Stimulated activated naive CD4-positive, alpha-beta T cell treated with Interleukin-2 at 50 U/mL for 16 hours (primary cell): ENCODE results near the gene EIPR1.

Experiments used
- DNase-seq: peaks from one replicate; lab custom pipeline; 2025; lab: John Stamatoyannopoulos, UW

EIPR1 gene

GRCh38 chr2:3267869-3268704, 109.5 kb downstream of the EIPR1 start:
- DNase-seq: no peak

- DNase-seq: no peak
These were observed 110.4 kb downstream of the EIPR1 start for GRCh38 chr2:3266925-3267867.

- no peak for DNase-seq
These were observed 111.4 kb downstream of the EIPR1 start for GRCh38 chr2:3265981-3266924.

GRCh38 chr2:3265471-3265870, 112.1 kb downstream of the EIPR1 start:
- DNase-seq: no peak

GRCh38 chr2:3264010-3264744, 113.4 kb downstream of the EIPR1 start:
- no peak for DNase-seq

GRCh38 chr2:3263487-3263886, 114.1 kb downstream of the EIPR1 start:
- DNase-seq: no peak

GRCh38 chr2:3262437-3263388, 114.9 kb downstream of the EIPR1 start:
- DNase-seq: no peak

GRCh38 chr2:3261511-3261910, 116.1 kb downstream of the EIPR1 start:
- DNase-seq: no peak

GRCh38 chr2:3260959-3261358, 116.7 kb downstream of the EIPR1 start:
- no peak for DNase-seq

GRCh38 chr2:3257826-3258225, 119.8 kb downstream of the EIPR1 start:
- DNase-seq: no peak

GRCh38 chr2:3257166-3257565, 120.5 kb downstream of the EIPR1 start:
- DNase-seq: no peak

GRCh38 chr2:3256605-3257004, 121.0 kb downstream of the EIPR1 start:
- no peak for DNase-seq

- no peak for DNase-seq
These were observed 121.5 kb downstream of the EIPR1 start for GRCh38 chr2:3256157-3256556.

- DNase-seq: no peak
These were observed 123.1 kb downstream of the EIPR1 start for GRCh38 chr2:3254442-3254941.

- DNase-seq: no peak
These were observed 123.6 kb downstream of the EIPR1 start for GRCh38 chr2:3253913-3254441.

- DNase-seq: no peak
These were observed 125.7 kb downstream of the EIPR1 start for GRCh38 chr2:3251946-3252345.

- DNase-seq: no peak
These were observed 128.1 kb downstream of the EIPR1 start for GRCh38 chr2:3249476-3249962.

- DNase-seq: no peak
These were observed 128.7 kb downstream of the EIPR1 start for GRCh38 chr2:3248754-3249475.
